ENCODE results near the gene CCDC85B. TPM values are rescaled to one million over a fixed set of nuclear protein-coding genes. Genes with fewer than 3 reads are reported as not detected.

Gene CCDC85B
- total RNA-seq, 2 donors from 2014 or later = 75.8 to 100 TPM

DNA sequence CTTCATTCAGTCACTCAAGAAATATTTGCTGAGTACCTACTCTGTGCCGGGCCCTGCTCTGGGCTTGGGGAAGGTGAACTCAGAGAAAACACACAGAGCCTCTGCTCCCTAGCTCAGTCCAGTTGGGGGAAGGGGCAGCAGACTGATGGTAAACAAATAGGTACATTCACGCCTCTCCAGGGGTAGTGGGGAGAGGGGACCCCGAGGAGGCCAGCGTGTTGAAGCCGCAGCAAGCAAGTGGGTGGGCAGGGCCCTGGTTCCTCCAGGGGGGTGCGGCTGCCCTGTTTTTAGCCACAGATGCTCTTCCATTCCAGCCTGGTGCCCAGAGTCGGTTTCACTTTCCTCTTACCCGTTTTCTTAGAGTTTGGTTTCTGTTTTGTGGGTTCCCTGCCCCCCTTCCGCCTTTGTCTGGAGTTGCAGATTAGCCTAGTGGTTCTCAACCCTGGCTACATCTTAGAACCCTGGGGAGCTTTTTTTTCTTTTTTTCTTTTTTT is 37.5 kb downstream of the CCDC85B start:
- Histone ChIP-seq H3K4me3 (peak overlapping the region; percentile 34), H3K27me3 (replicated peaks; ENCODE audit: insufficient read depth) (no peaks in the 10 kb centered on the region), H3K36me3 (peaks cover 3% of the 10 kb centered on the region), H3K9me3 (no peaks in the 10 kb centered on the region), H3K27ac (no peak overlapping the region), H3K4me1 (ENCODE audit: control insufficient read depth in 1 of 2, low read depth in 2 of 2) (no peaks in the 10 kb centered on the region)
- ATAC-seq (ENCODE audit: insufficient number of reproducible peaks, low FRiP score, low read depth) (no peak), DNase-seq (ENCODE audit: low spot score) (no peak)
- TF ChIP-seq, protein P1, sequence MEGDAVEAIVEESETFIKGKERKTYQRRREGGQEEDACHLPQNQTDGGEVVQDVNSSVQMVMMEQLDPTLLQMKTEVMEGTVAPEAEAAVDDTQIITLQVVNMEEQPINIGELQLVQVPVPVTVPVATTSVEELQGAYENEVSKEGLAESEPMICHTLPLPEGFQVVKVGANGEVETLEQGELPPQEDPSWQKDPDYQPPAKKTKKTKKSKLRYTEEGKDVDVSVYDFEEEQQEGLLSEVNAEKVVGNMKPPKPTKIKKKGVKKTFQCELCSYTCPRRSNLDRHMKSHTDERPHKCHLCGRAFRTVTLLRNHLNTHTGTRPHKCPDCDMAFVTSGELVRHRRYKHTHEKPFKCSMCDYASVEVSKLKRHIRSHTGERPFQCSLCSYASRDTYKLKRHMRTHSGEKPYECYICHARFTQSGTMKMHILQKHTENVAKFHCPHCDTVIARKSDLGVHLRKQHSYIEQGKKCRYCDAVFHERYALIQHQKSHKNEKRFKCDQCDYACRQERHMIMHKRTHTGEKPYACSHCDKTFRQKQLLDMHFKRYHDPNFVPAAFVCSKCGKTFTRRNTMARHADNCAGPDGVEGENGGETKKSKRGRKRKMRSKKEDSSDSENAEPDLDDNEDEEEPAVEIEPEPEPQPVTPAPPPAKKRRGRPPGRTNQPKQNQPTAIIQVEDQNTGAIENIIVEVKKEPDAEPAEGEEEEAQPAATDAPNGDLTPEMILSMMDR (IDR thresholded peaks at IDR 0.05) = no peak

DNA sequence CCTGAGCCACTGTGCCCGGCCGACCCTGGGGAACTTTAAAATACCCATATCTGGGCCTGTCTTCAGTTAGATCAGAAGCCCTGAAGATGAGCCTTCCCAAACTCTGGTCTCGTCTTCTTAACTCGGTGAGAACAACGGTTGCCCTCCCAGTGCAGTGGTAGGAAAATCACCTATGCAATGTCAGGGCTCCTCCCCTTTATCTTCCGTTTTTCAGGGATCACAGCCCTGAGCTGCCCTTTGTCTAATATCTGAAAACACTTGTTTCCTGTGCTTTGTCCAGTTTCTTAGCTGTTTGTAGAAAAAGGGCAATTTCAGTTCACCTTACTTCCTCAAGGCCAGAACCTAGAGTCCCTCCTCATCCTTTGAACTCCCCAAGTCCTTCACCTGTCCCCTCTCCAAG is 38.2 kb downstream of the CCDC85B start:
- no peaks in the 10 kb centered on the region for H3K36me3 ChIP-seq
- H3K27me3 ChIP-seq (replicated peaks; ENCODE audit: insufficient read depth) = no peaks in the 10 kb centered on the region
- H3K9me3 ChIP-seq = no peaks in the 10 kb centered on the region
- H3K27ac ChIP-seq = no peak overlapping the region
- no peak overlapping the region for H3K4me3 ChIP-seq
- no peak for DNase-seq (ENCODE audit: low spot score)
- TF ChIP-seq, protein P1 (IDR thresholded peaks at IDR 0.05) = no peak
- no peak for ATAC-seq (ENCODE audit: insufficient number of reproducible peaks, low FRiP score, low read depth)
- H3K4me1 ChIP-seq (ENCODE audit: control insufficient read depth in 1 of 2, low read depth in 2 of 2) = no peaks in the 10 kb centered on the region

DNA sequence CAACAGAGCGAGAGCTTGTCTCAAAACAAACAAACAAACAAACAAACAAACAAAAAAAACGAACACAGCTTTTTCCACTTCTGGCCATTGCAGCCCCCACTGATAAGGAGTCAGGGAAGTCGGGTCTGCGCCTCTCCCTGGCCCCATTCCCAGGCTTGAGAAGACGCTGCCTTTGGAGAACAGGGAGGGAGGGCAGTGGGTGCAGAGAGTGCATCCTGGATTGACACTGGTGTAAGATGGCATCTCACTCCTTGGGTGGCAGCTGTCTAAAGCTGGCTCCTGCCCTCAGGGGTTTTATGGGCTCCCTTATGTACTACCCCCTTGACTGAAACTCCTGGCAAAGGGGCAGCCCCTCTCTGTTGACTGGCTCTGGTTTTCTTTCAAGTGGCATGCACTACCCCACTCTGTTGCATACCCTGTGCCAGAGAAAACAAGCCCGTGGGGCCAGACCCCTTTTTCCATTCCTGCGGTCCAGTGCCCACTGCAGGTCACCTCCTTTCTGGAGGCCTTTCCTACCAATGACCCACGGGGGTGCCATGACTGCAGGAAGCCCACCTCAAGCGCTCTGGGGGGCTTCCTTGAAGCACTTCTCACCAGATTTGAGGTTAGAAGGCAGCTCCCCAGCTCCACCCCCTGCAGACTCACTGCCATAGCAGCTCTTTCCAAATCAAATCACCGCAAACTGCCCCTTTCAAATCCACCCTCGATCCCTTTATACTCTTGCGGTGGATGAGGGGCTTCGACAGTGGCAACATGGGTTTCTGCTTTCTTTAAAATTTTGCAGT is 41.5 kb downstream of the CCDC85B start:
- Histone ChIP-seq H3K4me3 (no peak overlapping the region), H3K9me3 (no peaks in the 10 kb centered on the region), H3K27ac (no peak overlapping the region), H3K27me3 (replicated peaks; ENCODE audit: insufficient read depth) (no peaks in the 10 kb centered on the region), H3K4me1 (ENCODE audit: control insufficient read depth in 1 of 2, low read depth in 2 of 2) (no peaks in the 10 kb centered on the region), H3K36me3 (no peaks in the 10 kb centered on the region)
- TF ChIP-seq, protein P1 (IDR thresholded peaks at IDR 0.05) = no peak
- DNase-seq (ENCODE audit: low spot score) (no peak), ATAC-seq (ENCODE audit: insufficient number of reproducible peaks, low FRiP score, low read depth) (no peak)

DNA sequence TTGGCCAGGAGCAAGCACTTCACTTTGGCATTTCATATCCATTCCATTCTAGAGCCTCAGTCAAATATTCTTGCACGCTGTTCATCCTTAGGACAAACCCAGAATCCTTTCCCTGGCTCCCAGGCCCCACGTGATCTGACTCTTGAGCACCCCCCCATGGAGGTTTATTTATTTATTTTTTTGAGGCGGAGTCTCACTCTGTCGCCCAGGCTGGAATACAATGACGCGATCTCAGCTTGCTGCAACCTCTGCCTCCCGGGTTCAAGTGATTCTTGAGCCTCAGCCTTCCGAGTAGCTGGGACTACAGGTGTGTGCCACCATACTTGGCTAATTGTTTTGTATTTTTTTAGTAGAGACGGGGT is 42.1 kb downstream of the CCDC85B start:
- TF ChIP-seq, protein P1 (IDR thresholded peaks at IDR 0.05) = no peak
- H3K9me3 ChIP-seq = no peaks in the 10 kb centered on the region
- no peaks in the 10 kb centered on the region for H3K27me3 ChIP-seq (replicated peaks; ENCODE audit: insufficient read depth)
- H3K27ac ChIP-seq = no peak overlapping the region
- ATAC-seq (ENCODE audit: insufficient number of reproducible peaks, low FRiP score, low read depth) = no peak
- no peaks in the 10 kb centered on the region for H3K4me1 ChIP-seq (ENCODE audit: control insufficient read depth in 1 of 2, low read depth in 2 of 2)
- no peak for DNase-seq (ENCODE audit: low spot score)
- H3K4me3 ChIP-seq = no peak overlapping the region
- H3K36me3 ChIP-seq = no peaks in the 10 kb centered on the region

DNA sequence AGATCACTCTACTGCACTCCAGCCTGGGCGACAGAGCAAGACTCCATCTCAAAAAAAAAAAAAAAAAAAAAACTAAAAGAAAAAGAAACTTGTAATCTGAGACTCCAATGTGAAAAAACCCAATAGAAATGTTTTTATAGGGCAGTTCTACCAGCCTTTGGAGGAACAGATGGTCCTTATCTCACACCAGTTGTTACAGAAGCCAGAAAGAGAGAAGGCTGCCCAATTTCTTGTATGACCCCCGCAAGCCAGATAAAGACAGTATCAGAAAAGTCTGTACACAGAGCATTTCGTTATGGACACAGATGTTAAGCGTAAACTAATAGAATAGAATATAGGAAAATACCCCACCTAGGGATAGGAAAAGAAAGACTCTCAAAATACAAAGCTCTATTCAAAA is 43.5 kb downstream of the CCDC85B start:
- H3K36me3 ChIP-seq = no peaks in the 10 kb centered on the region
- DNase-seq (ENCODE audit: low spot score) = no peak
- TF ChIP-seq, protein P1 (IDR thresholded peaks at IDR 0.05) = no peak
- ATAC-seq (ENCODE audit: insufficient number of reproducible peaks, low FRiP score, low read depth) = no peak
- H3K4me1 ChIP-seq (ENCODE audit: control insufficient read depth in 1 of 2, low read depth in 2 of 2) = no peaks in the 10 kb centered on the region
- no peaks in the 10 kb centered on the region for H3K9me3 ChIP-seq
- no peak overlapping the region for H3K27ac ChIP-seq
- H3K4me3 ChIP-seq = no peak overlapping the region
- no peaks in the 10 kb centered on the region for H3K27me3 ChIP-seq (replicated peaks; ENCODE audit: insufficient read depth)

Data from thoracic aorta (tissue), 2 donors.